Chondrocyte (in vitro differentiated cells): ENCODE data around the gene PC. TPM values are rescaled to one million over a fixed set of nuclear protein-coding genes. Genes with fewer than 3 reads are reported as not detected.

Source experiments
- DNase-seq: peaks from one replicate; pipeline ENCODE4 v3.0.0; 2021; ENCODE audit warnings: mixed read lengths, low spot score
- H3K27ac Mint-ChIP-seq: one replicate; pipeline ENCODE4 v1.8.0; 2021; ENCODE audit warnings: mild to moderate bottlenecking, moderate library complexity, mixed read lengths; ENCODE audit not compliant: unreplicated experiment
- H3K27me3 Mint-ChIP-seq: 2 replicates; pipeline ENCODE4 v1.8.0; 2021; ENCODE audit warnings: low read depth, mixed read lengths
- H3K36me3 Mint-ChIP-seq: 2 replicates; pipeline ENCODE4 v1.8.0; 2021; ENCODE audit warnings: low read depth, mixed read lengths
- H3K4me1 Mint-ChIP-seq: 2 replicates; pipeline ENCODE4 v1.8.0; 2021; ENCODE audit warnings: low read depth, mild to moderate bottlenecking, mixed read lengths
- H3K4me3 Mint-ChIP-seq: one replicate; pipeline ENCODE4 v1.8.0; 2021; ENCODE audit warnings: mild to moderate bottlenecking, moderate library complexity, mixed read lengths; ENCODE audit not compliant: unreplicated experiment
- H3K9me3 Mint-ChIP-seq: 2 replicates; pipeline ENCODE4 v1.8.0; 2021; ENCODE audit warnings: low read depth, mixed read lengths
- CTCF ChIP-seq: fragments of 200-600 bp; sonication (generic); IDR thresholded peaks from 2 replicates; pipeline ENCODE4 v1.5.0; 2021; ENCODE audit warnings: antibody characterized with exemption, mild to moderate bottlenecking, moderate library complexity
- total RNA-seq: library from RNA; stranded (reverse); gene quantifications from 3 replicates; pipeline ENCODE4 v1.2.1, GENCODE V29; 2021

PC gene
- total RNA-seq, 1 donor from 2014 or later = 12.3 TPM

DNA sequence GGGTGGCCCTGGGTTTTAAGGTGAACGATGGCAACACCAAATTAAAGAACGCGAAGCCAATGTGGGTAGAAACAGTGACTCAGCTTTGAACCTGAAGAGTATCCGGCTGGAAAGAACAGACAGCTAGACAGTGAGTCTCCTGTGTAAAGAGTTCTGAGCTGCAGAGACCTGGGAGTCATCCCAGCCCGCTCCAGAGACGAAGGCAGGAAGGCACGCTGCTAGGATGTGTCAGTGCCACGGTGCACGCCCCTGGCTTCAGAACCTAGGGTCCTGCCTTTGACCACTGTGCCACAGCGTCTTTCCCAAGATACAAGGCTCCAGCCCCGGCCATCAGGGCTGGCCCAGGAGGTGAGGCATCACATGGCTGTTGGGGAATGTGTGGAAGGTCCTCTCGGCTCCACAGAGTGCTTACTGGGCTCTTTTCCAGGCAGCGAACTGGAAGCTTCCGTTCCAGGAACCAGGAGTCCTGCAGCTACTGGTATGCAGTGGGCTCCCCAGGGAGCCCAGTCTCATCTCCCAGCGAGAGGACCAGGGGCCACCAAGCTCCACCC is 71.4 kb downstream of the PC start:
- DNase-seq = no peak
- H3K4me3 Mint-ChIP-seq = no peak overlapping the region
- peaks cover 52% of the 10 kb centered on the region for H3K4me1 Mint-ChIP-seq
- peaks cover under 1% of the 10 kb centered on the region for H3K36me3 Mint-ChIP-seq
- TF ChIP-seq CTCF = no peak
- no peaks in the 10 kb centered on the region for H3K27me3 Mint-ChIP-seq
- peak overlapping the region; percentile 84 for H3K27ac Mint-ChIP-seq
- H3K9me3 Mint-ChIP-seq = peaks cover 1% of the 10 kb centered on the region

DNA sequence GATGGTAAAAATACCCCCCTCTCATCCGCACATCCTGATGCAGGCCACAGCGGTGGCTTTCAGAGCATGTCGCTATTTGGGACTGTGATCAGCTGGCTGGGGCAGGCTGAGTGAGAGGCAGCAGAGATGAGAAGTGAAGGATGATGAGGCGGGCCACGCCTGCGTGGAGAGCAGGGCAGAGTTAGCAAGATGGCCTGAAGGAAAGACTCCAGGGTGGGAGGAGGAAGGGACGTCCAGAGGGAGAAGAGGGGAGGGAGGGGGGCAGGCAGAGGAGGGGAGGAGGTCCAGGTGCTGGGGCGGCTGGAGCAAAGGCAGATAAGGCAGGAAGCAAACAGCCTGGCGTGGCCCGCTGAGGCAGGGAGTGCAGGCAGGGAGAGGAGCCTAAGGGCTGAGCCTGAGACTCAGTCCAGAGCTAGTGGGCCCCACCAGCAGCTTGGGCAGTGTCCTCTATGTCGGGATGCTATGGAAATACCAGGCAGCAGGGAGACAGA is 72.2 kb downstream of the PC start:
- Mint-ChIP-seq H3K27me3 (no peaks in the 10 kb centered on the region), H3K4me1 (peaks cover 55% of the 10 kb centered on the region), H3K9me3 (no peaks in the 10 kb centered on the region), H3K27ac (peak overlapping the region; percentile 84), H3K4me3 (no peak overlapping the region), H3K36me3 (no peaks in the 10 kb centered on the region)
- TF ChIP-seq CTCF = no peak
- DNase-seq = no peak

DNA sequence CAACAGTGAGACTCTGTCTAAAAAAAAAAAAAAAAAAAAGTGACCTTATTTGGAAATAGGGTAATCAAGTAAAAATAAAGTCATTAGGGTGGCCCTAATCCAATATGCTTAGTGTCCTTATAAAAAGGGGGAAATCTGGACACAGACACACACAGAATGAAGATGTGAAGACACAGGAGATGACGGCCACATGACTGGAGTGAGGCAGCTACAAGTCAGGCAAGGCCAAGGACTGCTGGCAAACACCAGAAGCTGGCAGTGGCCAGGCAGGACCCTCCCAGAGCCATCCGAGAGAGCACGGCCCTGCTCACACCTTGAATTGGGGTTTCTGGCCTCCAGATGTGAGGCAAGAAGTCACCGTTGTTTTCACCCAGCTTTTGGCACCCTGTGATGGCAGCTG is 72.7 kb downstream of the PC start:
- no peak for TF ChIP-seq CTCF
- H3K27ac Mint-ChIP-seq = no peak overlapping the region
- H3K4me3 Mint-ChIP-seq = no peak overlapping the region
- peaks cover 60% of the 10 kb centered on the region for H3K4me1 Mint-ChIP-seq
- H3K9me3 Mint-ChIP-seq = no peaks in the 10 kb centered on the region
- no peak for DNase-seq
- H3K27me3 Mint-ChIP-seq = no peaks in the 10 kb centered on the region
- H3K36me3 Mint-ChIP-seq = no peaks in the 10 kb centered on the region

DNA sequence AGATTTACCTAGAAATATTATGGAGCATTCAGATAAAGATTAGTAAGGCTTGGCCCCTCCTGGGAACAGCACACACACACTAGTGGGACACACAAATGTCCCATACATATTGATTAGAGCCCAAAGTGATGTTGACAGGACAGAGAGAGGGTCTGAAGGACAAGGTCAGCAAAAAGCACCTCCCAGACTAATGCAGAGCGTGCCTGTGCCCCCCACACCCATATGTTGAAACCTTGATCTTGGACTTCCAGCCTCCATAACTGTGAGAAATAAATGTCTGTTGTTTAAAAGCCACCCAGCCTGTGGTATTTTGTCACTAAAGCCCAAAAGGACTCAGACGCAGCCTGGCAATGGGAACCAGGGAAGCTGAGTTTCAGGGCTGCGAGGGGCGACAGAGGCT is 73.7 kb downstream of the PC start:
- H3K4me3 Mint-ChIP-seq = no peak overlapping the region
- peaks cover 68% of the 10 kb centered on the region for H3K4me1 Mint-ChIP-seq
- TF ChIP-seq CTCF = no peak
- no peak overlapping the region for H3K27ac Mint-ChIP-seq
- no peaks in the 10 kb centered on the region for H3K27me3 Mint-ChIP-seq
- no peaks in the 10 kb centered on the region for H3K9me3 Mint-ChIP-seq
- no peaks in the 10 kb centered on the region for H3K36me3 Mint-ChIP-seq
- DNase-seq = no peak

DNA sequence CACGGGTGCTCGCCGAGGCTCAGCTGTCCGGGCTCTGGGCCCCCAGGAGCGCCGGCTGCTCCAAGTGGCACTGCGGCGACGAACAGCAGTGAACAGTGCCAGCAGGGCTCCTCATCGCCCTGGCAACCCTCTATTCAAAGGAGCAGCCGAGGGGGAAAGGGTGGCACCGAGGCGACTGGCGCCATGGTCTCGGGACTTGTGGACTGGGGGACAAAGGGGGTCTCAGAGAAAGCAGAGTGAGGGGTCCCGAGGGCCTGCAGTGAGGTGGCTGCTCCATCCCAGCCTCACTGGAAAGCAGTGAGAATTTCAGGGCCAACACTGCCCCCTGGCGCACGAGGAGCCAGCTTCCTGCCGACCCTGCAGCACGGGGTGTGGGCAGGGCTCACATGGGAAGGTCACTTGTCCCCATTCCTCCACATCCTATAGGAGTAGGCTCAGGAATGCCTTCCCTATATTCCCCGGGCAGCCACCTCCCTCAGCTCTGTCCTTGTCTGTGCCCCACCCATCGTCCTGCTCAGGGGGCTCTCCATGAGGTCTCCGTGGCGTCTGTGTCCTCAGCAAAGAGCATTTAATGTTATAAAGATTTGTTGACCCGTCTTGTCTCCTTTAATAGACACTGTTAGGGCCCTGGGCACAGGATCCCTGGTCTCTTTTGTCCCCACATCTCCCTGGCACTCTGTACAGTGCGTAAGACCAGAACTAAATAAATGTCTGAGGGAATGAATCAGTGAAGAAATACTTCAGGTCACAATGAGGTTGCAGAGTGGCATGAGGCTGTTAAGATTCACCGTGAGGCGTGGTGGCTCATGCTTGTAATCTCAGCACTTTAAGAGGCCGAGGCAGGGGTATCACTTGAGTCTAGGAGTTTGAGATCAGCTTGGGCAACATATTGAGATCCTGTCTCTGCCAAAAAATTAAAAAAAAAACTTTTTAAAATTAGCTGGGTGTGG is 74.9 kb downstream of the PC start:
- DNase-seq = no peak
- peak; percentile 85 for TF ChIP-seq CTCF
- no peaks in the 10 kb centered on the region for H3K36me3 Mint-ChIP-seq
- H3K27ac Mint-ChIP-seq = peak overlapping the region; percentile 94
- H3K4me3 Mint-ChIP-seq = peak overlapping the region; percentile 23
- peaks cover 78% of the 10 kb centered on the region for H3K4me1 Mint-ChIP-seq
- H3K9me3 Mint-ChIP-seq = no peaks in the 10 kb centered on the region
- H3K27me3 Mint-ChIP-seq = no peaks in the 10 kb centered on the region
